GM12872 (cell line): ENCODE data around the gene ITGA8.

Experiments used
- CTCF ChIP-seq: IDR thresholded peaks from 3 replicates; pipeline ENCODE4 v1.5.1; 2011; ENCODE audit warnings: low read depth, mild to moderate bottlenecking, low read length, moderate library complexity; ENCODE audit not compliant: insufficient read depth

Gene ITGA8

GRCh38 chr10:15742102-15742501 lies 22.4 kb upstream of the ITGA8 start:
- no peak for TF ChIP-seq CTCF

GRCh38 chr10:15741581-15741980 lies 21.9 kb upstream of the ITGA8 start:
- no peak for TF ChIP-seq CTCF

- TF ChIP-seq CTCF: no peak
Observed at GRCh38 chr10:15740261-15740660, 20.5 kb upstream of the ITGA8 start.

GRCh38 chr10:15739254-15739970 lies 19.7 kb upstream of the ITGA8 start:
- no peak for TF ChIP-seq CTCF

- no peak for TF ChIP-seq CTCF
Observed at GRCh38 chr10:15738270-15738925, 18.7 kb upstream of the ITGA8 start.

GRCh38 chr10:15737656-15738055 lies 17.9 kb upstream of the ITGA8 start:
- TF ChIP-seq CTCF: no peak

GRCh38 chr10:15735763-15736162 lies 16.0 kb upstream of the ITGA8 start:
- no peak for TF ChIP-seq CTCF
